Stimulated activated memory B cell treated with anti-CD40 and anti-IgM and Interleukin-4, amounts not matched to agents 10 μg/mL and 1 μg/mL and 100 μg/mL, for 72 hours (primary cell): Measurements from ENCODE around the gene SHISA3.

Experiments used
- ATAC-seq: fragments of 150-1000 bp; cut with Tn5 transposase; 2 replicates; pipeline ENCODE4 v1.10.0; 2021
- H3K27ac Mint-ChIP-seq: one replicate; pipeline ENCODE4 v1.8.0; 2022; ENCODE audit warnings: mild to moderate bottlenecking, mixed read lengths
- H3K27me3 Mint-ChIP-seq: one replicate; pipeline ENCODE4 v1.8.0; 2022; ENCODE audit warnings: mixed read lengths
- H3K36me3 Mint-ChIP-seq: one replicate; pipeline ENCODE4 v1.8.0; 2022; ENCODE audit warnings: mixed read lengths
- H3K4me1 Mint-ChIP-seq: one replicate; pipeline ENCODE4 v1.8.0; 2022; ENCODE audit warnings: mixed read lengths
- H3K4me3 Mint-ChIP-seq: one replicate; pipeline ENCODE4 v1.8.0; 2022; ENCODE audit warnings: mild to moderate bottlenecking, moderate library complexity, mixed read lengths
- H3K9me3 Mint-ChIP-seq: one replicate; pipeline ENCODE4 v1.8.0; 2022; ENCODE audit warnings: mixed read lengths

Gene SHISA3

GRCh38 chr4:42401171-42401570 lies 3.9 kb downstream of the SHISA3 start:
- peaks cover 11% of the 10 kb centered on the region for H3K36me3 Mint-ChIP-seq
- ATAC-seq: no peak
- no peaks in the 10 kb centered on the region for H3K9me3 Mint-ChIP-seq
- no peak overlapping the region for H3K4me3 Mint-ChIP-seq
- H3K4me1 Mint-ChIP-seq: peaks cover 37% of the 10 kb centered on the region
- peaks cover 50% of the 10 kb centered on the region for H3K27me3 Mint-ChIP-seq
- H3K27ac Mint-ChIP-seq: no peak overlapping the region

GRCh38 chr4:42404001-42404400 lies 6.7 kb downstream of the SHISA3 start:
- Mint-ChIP-seq H3K27me3 (peaks cover 27% of the 10 kb centered on the region), H3K36me3 (peaks cover 11% of the 10 kb centered on the region), H3K9me3 (no peaks in the 10 kb centered on the region), H3K27ac (no peak overlapping the region), H3K4me3 (no peak overlapping the region), H3K4me1 (peaks cover 14% of the 10 kb centered on the region)
- ATAC-seq: no peak

GRCh38 chr4:42410446-42410845 lies 13.2 kb downstream of the SHISA3 start:
- Mint-ChIP-seq H3K4me1 (no peaks in the 10 kb centered on the region), H3K9me3 (no peaks in the 10 kb centered on the region), H3K36me3 (peaks cover 28% of the 10 kb centered on the region), H3K27ac (no peak overlapping the region), H3K27me3 (no peaks in the 10 kb centered on the region), H3K4me3 (no peak overlapping the region)
- no peak for ATAC-seq

GRCh38 chr4:42411803-42412202 lies 14.5 kb downstream of the SHISA3 start:
- Mint-ChIP-seq H3K4me3 (no peak overlapping the region), H3K4me1 (no peaks in the 10 kb centered on the region), H3K27ac (no peak overlapping the region), H3K36me3 (peaks cover 23% of the 10 kb centered on the region), H3K9me3 (no peaks in the 10 kb centered on the region), H3K27me3 (no peaks in the 10 kb centered on the region)
- no peak for ATAC-seq

- H3K4me3 Mint-ChIP-seq: no peak overlapping the region
- H3K4me1 Mint-ChIP-seq: no peaks in the 10 kb centered on the region
- no peaks in the 10 kb centered on the region for H3K9me3 Mint-ChIP-seq
- H3K27ac Mint-ChIP-seq: no peak overlapping the region
- ATAC-seq: no peak
- peaks cover 23% of the 10 kb centered on the region for H3K36me3 Mint-ChIP-seq
- no peaks in the 10 kb centered on the region for H3K27me3 Mint-ChIP-seq
Measured at GRCh38 chr4:42412251-42412650, 15.0 kb downstream of the SHISA3 start.

GRCh38 chr4:42415281-42415680 lies 18.0 kb downstream of the SHISA3 start:
- no peaks in the 10 kb centered on the region for H3K4me1 Mint-ChIP-seq
- H3K27me3 Mint-ChIP-seq: no peaks in the 10 kb centered on the region
- H3K36me3 Mint-ChIP-seq: peaks cover 46% of the 10 kb centered on the region
- no peak for ATAC-seq
- H3K27ac Mint-ChIP-seq: no peak overlapping the region
- H3K9me3 Mint-ChIP-seq: no peaks in the 10 kb centered on the region
- no peak overlapping the region for H3K4me3 Mint-ChIP-seq

- H3K27me3 Mint-ChIP-seq: no peaks in the 10 kb centered on the region
- no peak overlapping the region for H3K4me3 Mint-ChIP-seq
- no peak for ATAC-seq
- H3K9me3 Mint-ChIP-seq: no peaks in the 10 kb centered on the region
- H3K36me3 Mint-ChIP-seq: peaks cover 46% of the 10 kb centered on the region
- H3K27ac Mint-ChIP-seq: no peak overlapping the region
- H3K4me1 Mint-ChIP-seq: no peaks in the 10 kb centered on the region
Measured at GRCh38 chr4:42416017-42416416, 18.7 kb downstream of the SHISA3 start.

GRCh38 chr4:42417550-42417949 lies 20.3 kb downstream of the SHISA3 start:
- Mint-ChIP-seq H3K27me3 (no peaks in the 10 kb centered on the region), H3K27ac (no peak overlapping the region), H3K9me3 (no peaks in the 10 kb centered on the region), H3K4me1 (no peaks in the 10 kb centered on the region), H3K36me3 (peaks cover 57% of the 10 kb centered on the region), H3K4me3 (no peak overlapping the region)
- no peak for ATAC-seq

GRCh38 chr4:42420140-42420539 lies 22.9 kb downstream of the SHISA3 start:
- Mint-ChIP-seq H3K27ac (no peak overlapping the region), H3K4me1 (no peaks in the 10 kb centered on the region), H3K4me3 (no peak overlapping the region), H3K27me3 (no peaks in the 10 kb centered on the region), H3K36me3 (peaks cover 53% of the 10 kb centered on the region), H3K9me3 (no peaks in the 10 kb centered on the region)
- ATAC-seq: no peak

- no peaks in the 10 kb centered on the region for H3K27me3 Mint-ChIP-seq
- H3K4me3 Mint-ChIP-seq: no peak overlapping the region
- ATAC-seq: no peak
- no peak overlapping the region for H3K27ac Mint-ChIP-seq
- no peaks in the 10 kb centered on the region for H3K9me3 Mint-ChIP-seq
- peaks cover 61% of the 10 kb centered on the region for H3K36me3 Mint-ChIP-seq
- no peaks in the 10 kb centered on the region for H3K4me1 Mint-ChIP-seq
Measured at GRCh38 chr4:42425146-42426065, 28.1 kb downstream of the SHISA3 start.

GRCh38 chr4:42428036-42428435 lies 30.7 kb downstream of the SHISA3 start:
- Mint-ChIP-seq H3K27ac (no peak overlapping the region), H3K4me3 (no peak overlapping the region), H3K36me3 (peaks cover 55% of the 10 kb centered on the region), H3K4me1 (no peaks in the 10 kb centered on the region), H3K9me3 (no peaks in the 10 kb centered on the region), H3K27me3 (no peaks in the 10 kb centered on the region)
- ATAC-seq: peak; percentile 34

- Mint-ChIP-seq H3K9me3 (no peaks in the 10 kb centered on the region), H3K4me3 (no peak overlapping the region), H3K27me3 (no peaks in the 10 kb centered on the region), H3K27ac (no peak overlapping the region), H3K4me1 (no peaks in the 10 kb centered on the region), H3K36me3 (peaks cover 66% of the 10 kb centered on the region)
- ATAC-seq: no peak
Measured at GRCh38 chr4:42436928-42437565, 39.8 kb downstream of the SHISA3 start.

GRCh38 chr4:42440083-42440482 lies 42.8 kb downstream of the SHISA3 start:
- no peaks in the 10 kb centered on the region for H3K27me3 Mint-ChIP-seq
- no peak overlapping the region for H3K27ac Mint-ChIP-seq
- H3K4me3 Mint-ChIP-seq: no peak overlapping the region
- peaks cover 77% of the 10 kb centered on the region for H3K36me3 Mint-ChIP-seq
- no peaks in the 10 kb centered on the region for H3K9me3 Mint-ChIP-seq
- H3K4me1 Mint-ChIP-seq: no peaks in the 10 kb centered on the region
- ATAC-seq: no peak

GRCh38 chr4:42442601-42443000 lies 45.3 kb downstream of the SHISA3 start:
- Mint-ChIP-seq H3K27ac (no peak overlapping the region), H3K9me3 (no peaks in the 10 kb centered on the region), H3K4me3 (no peak overlapping the region), H3K27me3 (no peaks in the 10 kb centered on the region), H3K4me1 (no peaks in the 10 kb centered on the region), H3K36me3 (peaks cover 66% of the 10 kb centered on the region)
- ATAC-seq: no peak

- H3K9me3 Mint-ChIP-seq: no peaks in the 10 kb centered on the region
- H3K4me1 Mint-ChIP-seq: no peaks in the 10 kb centered on the region
- no peak overlapping the region for H3K27ac Mint-ChIP-seq
- H3K36me3 Mint-ChIP-seq: peaks cover 52% of the 10 kb centered on the region
- no peak for ATAC-seq
- H3K4me3 Mint-ChIP-seq: no peak overlapping the region
- H3K27me3 Mint-ChIP-seq: no peaks in the 10 kb centered on the region
Measured at GRCh38 chr4:42445038-42445437, 47.8 kb downstream of the SHISA3 start.

GRCh38 chr4:42446823-42447222 lies 49.5 kb downstream of the SHISA3 start:
- no peaks in the 10 kb centered on the region for H3K9me3 Mint-ChIP-seq
- H3K27ac Mint-ChIP-seq: no peak overlapping the region
- no peaks in the 10 kb centered on the region for H3K27me3 Mint-ChIP-seq
- no peaks in the 10 kb centered on the region for H3K4me1 Mint-ChIP-seq
- ATAC-seq: no peak
- peaks cover 65% of the 10 kb centered on the region for H3K36me3 Mint-ChIP-seq
- no peak overlapping the region for H3K4me3 Mint-ChIP-seq
